H1 (cell line): ENCODE results near the gene OR51F2. TPM values are rescaled to one million over a fixed set of nuclear protein-coding genes. Genes with fewer than 3 reads are reported as not detected.

Source experiments
- CBX5 ChIP-seq: fragments of 300-800, 300-1000 bp; sonication (generic); IDR thresholded peaks from 2 replicates; pipeline ENCODE4 v1.7.1; 2016; ENCODE audit warnings: antibody characterized with exemption, low read length, low read depth
- CTBP2 ChIP-seq: IDR thresholded peaks from 2 replicates; pipeline ENCODE4 v1.7.0; 2011; ENCODE audit warnings: borderline replicate concordance, mild to moderate bottlenecking, moderate library complexity, mixed read lengths, low read length; ENCODE audit not compliant: insufficient read depth, insufficient read length
- EP300 ChIP-seq, 2 experiments: IDR thresholded peaks; 1 replicate in 1 of 2; 2 replicates in 1 of 2; pipeline ENCODE4 v1.6.1; 2011 to 2012; ENCODE audit warnings: low read depth in 2 of 2, low read length in 2 of 2, mild to moderate bottlenecking in 2 of 2, borderline replicate concordance in 1 of 2, inconsistent platforms in 1 of 2, moderate library complexity in 1 of 2
- GABPA ChIP-seq: IDR thresholded peaks from 2 replicates; pipeline ENCODE4 v1.6.1; 2011; ENCODE audit warnings: mild to moderate bottlenecking, low read length, moderate library complexity, borderline replicate concordance; ENCODE audit not compliant: insufficient read depth
- JUND ChIP-seq: IDR thresholded peaks from 2 replicates; pipeline ENCODE4 v1.6.1; 2011; ENCODE audit warnings: mild to moderate bottlenecking, improper control_type of control experiment, low read length
- NANOG ChIP-seq: IDR thresholded peaks from 2 replicates; pipeline ENCODE4 v1.6.1; 2011; ENCODE audit warnings: low read length, low read depth, mild to moderate bottlenecking, inconsistent platforms; ENCODE audit not compliant: insufficient read depth, poor library complexity, severe bottlenecking
- SP2 ChIP-seq: IDR thresholded peaks from 2 replicates; pipeline ENCODE4 v1.6.1; 2012; ENCODE audit warnings: mild to moderate bottlenecking, low read length, inconsistent platforms
- polyA plus RNA-seq, 7 experiments: library from polyadenylated mRNA; depleted of rRNA in 3 of 7; stranded (reverse) in 5 of 7; unstranded in 2 of 7; fragments of >200 nt in 5 of 7; fragments of 200-250 nt in 2 of 7; gene quantifications; 1 replicate in 5 of 7; 2 replicates in 1 of 7; 4 replicates in 1 of 7; pipeline versions ENCODE4 v1.2.1 to v1.2.3, GENCODE V29; 2011 to 2013; ENCODE audit warnings: missing spikeins in 2 of 7, mixed read lengths in 2 of 7
- total RNA-seq: library from RNA; stranded (reverse); fragmentation: NEBNext Ultra II Directional; extraction: Animal tissue kit (Norgen Biotek cat#: 25700); gene quantifications from 2 replicates; pipeline ENCODE4 v1.2.1, GENCODE V29; 2021
- TF ChIP-seq, protein P1 (sequence below): fragments of 300-600 bp; sonication (generic); IDR thresholded peaks from 2 replicates; pipeline ENCODE4 v1.7.1; 2012; ENCODE audit warnings: low read length, moderate library complexity, mild to moderate bottlenecking, inconsistent platforms; ENCODE audit not compliant: insufficient replicate concordance

OR51F2 gene
- total and polyA plus RNA-seq, 2 of the 8 experiments (the other 6 are each of a cell fraction or from before 2014, with no cell fraction given): 0.15 TPM; not detected in 1

DNA sequence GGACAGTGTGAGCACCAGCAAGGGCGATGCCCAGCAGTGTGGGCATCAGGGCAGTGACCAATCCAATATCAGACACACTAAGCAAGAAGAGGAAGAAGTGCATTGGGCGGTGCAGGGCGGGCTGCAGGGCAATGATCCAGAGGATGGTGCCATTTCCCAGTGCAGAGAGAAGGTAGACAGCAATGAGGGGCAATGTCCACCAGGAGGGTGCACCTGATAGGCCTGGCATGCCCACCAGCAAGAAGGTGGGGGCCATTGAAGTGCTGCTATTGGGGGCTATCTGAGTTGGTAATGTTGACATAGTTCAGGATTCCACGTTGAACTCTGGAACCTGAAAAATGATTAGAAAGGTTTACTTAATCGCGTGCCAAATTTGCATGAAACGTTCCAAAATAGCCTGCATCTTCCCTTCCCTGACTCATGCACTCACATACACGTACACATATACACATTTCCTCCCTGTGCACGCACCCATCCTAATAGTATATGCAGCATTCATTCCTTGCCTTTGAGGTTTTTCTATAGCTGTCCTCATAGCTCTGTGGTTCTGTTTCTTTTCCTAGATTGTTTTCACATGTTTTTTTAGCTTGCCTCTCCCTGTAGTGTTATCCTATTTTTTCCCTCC is 27.9 kb downstream of the OR51F2 start, which contains the start of gene OR51S1 (continued):
- TF ChIP-seq EP300 (IDR thresholded peaks at IDR 0.05; ENCODE audit: borderline replicate concordance in 1 of 2, low read depth in 2 of 2, low read length in 2 of 2): no peak
- no peak for TF ChIP-seq CTBP2
- no peak for TF ChIP-seq CBX5
- TF ChIP-seq NANOG: no peak
- TF ChIP-seq, protein P1, sequence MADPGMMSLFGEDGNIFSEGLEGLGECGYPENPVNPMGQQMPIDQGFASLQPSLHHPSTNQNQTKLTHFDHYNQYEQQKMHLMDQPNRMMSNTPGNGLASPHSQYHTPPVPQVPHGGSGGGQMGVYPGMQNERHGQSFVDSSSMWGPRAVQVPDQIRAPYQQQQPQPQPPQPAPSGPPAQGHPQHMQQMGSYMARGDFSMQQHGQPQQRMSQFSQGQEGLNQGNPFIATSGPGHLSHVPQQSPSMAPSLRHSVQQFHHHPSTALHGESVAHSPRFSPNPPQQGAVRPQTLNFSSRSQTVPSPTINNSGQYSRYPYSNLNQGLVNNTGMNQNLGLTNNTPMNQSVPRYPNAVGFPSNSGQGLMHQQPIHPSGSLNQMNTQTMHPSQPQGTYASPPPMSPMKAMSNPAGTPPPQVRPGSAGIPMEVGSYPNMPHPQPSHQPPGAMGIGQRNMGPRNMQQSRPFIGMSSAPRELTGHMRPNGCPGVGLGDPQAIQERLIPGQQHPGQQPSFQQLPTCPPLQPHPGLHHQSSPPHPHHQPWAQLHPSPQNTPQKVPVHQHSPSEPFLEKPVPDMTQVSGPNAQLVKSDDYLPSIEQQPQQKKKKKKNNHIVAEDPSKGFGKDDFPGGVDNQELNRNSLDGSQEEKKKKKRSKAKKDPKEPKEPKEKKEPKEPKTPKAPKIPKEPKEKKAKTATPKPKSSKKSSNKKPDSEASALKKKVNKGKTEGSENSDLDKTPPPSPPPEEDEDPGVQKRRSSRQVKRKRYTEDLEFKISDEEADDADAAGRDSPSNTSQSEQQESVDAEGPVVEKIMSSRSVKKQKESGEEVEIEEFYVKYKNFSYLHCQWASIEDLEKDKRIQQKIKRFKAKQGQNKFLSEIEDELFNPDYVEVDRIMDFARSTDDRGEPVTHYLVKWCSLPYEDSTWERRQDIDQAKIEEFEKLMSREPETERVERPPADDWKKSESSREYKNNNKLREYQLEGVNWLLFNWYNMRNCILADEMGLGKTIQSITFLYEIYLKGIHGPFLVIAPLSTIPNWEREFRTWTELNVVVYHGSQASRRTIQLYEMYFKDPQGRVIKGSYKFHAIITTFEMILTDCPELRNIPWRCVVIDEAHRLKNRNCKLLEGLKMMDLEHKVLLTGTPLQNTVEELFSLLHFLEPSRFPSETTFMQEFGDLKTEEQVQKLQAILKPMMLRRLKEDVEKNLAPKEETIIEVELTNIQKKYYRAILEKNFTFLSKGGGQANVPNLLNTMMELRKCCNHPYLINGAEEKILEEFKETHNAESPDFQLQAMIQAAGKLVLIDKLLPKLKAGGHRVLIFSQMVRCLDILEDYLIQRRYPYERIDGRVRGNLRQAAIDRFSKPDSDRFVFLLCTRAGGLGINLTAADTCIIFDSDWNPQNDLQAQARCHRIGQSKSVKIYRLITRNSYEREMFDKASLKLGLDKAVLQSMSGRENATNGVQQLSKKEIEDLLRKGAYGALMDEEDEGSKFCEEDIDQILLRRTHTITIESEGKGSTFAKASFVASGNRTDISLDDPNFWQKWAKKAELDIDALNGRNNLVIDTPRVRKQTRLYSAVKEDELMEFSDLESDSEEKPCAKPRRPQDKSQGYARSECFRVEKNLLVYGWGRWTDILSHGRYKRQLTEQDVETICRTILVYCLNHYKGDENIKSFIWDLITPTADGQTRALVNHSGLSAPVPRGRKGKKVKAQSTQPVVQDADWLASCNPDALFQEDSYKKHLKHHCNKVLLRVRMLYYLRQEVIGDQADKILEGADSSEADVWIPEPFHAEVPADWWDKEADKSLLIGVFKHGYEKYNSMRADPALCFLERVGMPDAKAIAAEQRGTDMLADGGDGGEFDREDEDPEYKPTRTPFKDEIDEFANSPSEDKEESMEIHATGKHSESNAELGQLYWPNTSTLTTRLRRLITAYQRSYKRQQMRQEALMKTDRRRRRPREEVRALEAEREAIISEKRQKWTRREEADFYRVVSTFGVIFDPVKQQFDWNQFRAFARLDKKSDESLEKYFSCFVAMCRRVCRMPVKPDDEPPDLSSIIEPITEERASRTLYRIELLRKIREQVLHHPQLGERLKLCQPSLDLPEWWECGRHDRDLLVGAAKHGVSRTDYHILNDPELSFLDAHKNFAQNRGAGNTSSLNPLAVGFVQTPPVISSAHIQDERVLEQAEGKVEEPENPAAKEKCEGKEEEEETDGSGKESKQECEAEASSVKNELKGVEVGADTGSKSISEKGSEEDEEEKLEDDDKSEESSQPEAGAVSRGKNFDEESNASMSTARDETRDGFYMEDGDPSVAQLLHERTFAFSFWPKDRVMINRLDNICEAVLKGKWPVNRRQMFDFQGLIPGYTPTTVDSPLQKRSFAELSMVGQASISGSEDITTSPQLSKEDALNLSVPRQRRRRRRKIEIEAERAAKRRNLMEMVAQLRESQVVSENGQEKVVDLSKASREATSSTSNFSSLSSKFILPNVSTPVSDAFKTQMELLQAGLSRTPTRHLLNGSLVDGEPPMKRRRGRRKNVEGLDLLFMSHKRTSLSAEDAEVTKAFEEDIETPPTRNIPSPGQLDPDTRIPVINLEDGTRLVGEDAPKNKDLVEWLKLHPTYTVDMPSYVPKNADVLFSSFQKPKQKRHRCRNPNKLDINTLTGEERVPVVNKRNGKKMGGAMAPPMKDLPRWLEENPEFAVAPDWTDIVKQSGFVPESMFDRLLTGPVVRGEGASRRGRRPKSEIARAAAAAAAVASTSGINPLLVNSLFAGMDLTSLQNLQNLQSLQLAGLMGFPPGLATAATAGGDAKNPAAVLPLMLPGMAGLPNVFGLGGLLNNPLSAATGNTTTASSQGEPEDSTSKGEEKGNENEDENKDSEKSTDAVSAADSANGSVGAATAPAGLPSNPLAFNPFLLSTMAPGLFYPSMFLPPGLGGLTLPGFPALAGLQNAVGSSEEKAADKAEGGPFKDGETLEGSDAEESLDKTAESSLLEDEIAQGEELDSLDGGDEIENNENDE: no peak
- no peak for TF ChIP-seq GABPA
- TF ChIP-seq JUND: no peak
- TF ChIP-seq SP2: no peak
